OCI-LY3 (cell line): ENCODE results near the gene MTIF3.

Experiments
- CTCF ChIP-seq: fragments of 200-600, 300-600 bp; sonication (generic); IDR thresholded peaks from 2 replicates; pipeline ENCODE4 v1.5.1; 2014; ENCODE audit warnings: antibody characterized with exemption, low read length, low read depth
- EZH2phosphoT487 ChIP-seq: fragments of 200-600 bp; shearing (Covaris generic); IDR thresholded peaks from 2 replicates; pipeline ENCODE4 v1.6.1; 2018; ENCODE audit warnings: antibody characterized with exemption, mixed run types, low read depth

GRCh38 chr13:27428160-27428559 is 22.2 kb downstream of the MTIF3 start:
- TF ChIP-seq CTCF: no peak
- TF ChIP-seq EZH2phosphoT487: no peak
